GM06990 (cell line): Measurements from ENCODE around the gene PTTG1IP.

Experiments
- DNase-seq: peaks from one replicate; pipeline ENCODE4 v3.0.0-alpha.2; 2011; ENCODE audit not compliant: insufficient read length; ENCODE audit errors: extremely low read depth
- H3K27me3 ChIP-seq: replicated peaks from 2 replicates; pipeline ENCODE4 v1.6.0; 2011; ENCODE audit warnings: low read length; ENCODE audit not compliant: control insufficient read depth, insufficient read depth
- H3K36me3 ChIP-seq: 2 replicates; pipeline ENCODE4 v1.5.1; 2011; ENCODE audit warnings: low read length; ENCODE audit not compliant: control insufficient read depth, insufficient read depth
- H3K4me3 ChIP-seq: replicated peaks from 2 replicates; pipeline ENCODE4 v1.5.1; 2011; ENCODE audit warnings: low read depth, mild to moderate bottlenecking, control low read depth, low read length
- TF ChIP-seq, protein P1 (sequence below): IDR thresholded peaks from 2 replicates; pipeline ENCODE4 v1.5.1; 2011; ENCODE audit warnings: low read length, control low read depth, mild to moderate bottlenecking, inconsistent platforms; ENCODE audit not compliant: insufficient read depth, poor library complexity, severe bottlenecking

The PTTG1IP gene

DNA sequence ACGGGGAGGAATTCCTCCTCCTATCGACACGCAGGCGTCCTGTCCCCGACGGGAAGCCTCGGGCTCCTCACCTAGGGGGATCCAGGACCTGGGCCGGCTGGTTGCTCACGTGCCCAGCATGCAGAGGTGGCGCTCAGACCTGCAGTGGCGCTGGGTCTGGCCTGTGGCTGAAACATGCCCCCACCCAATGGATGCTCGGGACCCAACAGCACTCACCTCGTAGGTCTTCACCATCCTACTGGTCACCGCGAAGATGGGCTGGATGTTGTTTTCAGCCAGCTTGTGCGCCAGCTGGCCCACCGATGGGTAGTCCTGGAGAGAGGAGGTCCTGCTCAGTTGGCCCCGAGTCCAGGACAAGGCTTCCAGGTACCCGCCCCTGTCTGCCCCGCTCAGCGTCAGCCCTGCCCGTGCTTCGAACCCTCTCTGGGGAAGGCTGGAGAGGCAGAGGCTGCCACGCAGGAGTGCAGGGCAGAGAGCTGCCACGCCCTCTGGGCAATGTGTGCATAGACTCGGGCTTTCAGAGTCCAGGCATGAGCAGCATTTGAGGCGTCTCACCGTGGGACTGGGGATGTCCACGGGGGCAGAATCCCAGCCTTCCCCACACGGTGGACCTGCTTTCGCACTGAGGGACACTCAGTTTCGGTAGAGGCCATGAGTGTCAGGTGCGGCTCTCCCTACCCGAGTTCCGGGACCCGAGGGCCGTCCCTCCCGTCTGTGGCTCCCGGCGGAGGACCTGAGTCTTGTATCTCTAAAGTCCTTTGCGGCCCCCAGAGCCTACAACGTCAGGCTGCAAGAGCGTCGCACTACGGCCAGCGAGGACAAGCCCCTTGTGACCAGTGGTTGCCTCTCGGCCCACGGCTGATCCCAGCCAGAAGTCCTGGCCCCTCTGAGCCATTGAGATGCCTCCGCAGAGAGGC lies 25.6 kb upstream of the PTTG1IP start:
- no peak overlapping the region for H3K4me3 ChIP-seq
- TF ChIP-seq, protein P1, sequence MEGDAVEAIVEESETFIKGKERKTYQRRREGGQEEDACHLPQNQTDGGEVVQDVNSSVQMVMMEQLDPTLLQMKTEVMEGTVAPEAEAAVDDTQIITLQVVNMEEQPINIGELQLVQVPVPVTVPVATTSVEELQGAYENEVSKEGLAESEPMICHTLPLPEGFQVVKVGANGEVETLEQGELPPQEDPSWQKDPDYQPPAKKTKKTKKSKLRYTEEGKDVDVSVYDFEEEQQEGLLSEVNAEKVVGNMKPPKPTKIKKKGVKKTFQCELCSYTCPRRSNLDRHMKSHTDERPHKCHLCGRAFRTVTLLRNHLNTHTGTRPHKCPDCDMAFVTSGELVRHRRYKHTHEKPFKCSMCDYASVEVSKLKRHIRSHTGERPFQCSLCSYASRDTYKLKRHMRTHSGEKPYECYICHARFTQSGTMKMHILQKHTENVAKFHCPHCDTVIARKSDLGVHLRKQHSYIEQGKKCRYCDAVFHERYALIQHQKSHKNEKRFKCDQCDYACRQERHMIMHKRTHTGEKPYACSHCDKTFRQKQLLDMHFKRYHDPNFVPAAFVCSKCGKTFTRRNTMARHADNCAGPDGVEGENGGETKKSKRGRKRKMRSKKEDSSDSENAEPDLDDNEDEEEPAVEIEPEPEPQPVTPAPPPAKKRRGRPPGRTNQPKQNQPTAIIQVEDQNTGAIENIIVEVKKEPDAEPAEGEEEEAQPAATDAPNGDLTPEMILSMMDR = no peak
- H3K27me3 ChIP-seq = no peaks in the 10 kb centered on the region
- H3K36me3 ChIP-seq = peaks cover 51% of the 10 kb centered on the region
- DNase-seq = no peak

DNA sequence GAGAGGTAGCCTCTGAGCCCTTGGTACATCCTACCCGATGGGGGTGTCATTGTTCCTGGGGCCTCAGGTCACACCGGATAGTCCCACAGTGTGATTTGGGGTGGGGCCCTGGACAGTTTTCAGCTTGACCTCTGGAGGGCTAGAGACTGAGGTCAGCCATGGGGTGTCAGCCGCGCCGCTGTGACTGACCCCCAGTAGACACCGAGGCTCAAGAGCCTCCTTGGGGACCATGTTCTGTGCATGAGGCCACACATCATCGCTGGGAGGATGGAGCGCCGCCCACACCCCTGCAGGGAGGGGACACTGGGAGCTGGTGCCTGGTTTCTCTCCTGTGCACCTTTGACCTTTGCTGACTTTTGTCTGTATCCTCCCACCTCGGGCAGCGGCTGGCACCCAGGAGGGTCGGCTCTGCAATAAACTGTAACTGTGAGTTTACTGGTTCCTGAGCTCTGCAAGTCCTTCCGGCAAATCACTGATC lies 24.6 kb upstream of the PTTG1IP start:
- no peak for DNase-seq
- H3K36me3 ChIP-seq = peaks cover 42% of the 10 kb centered on the region
- H3K27me3 ChIP-seq = no peaks in the 10 kb centered on the region
- TF ChIP-seq, protein P1 = no peak
- no peak overlapping the region for H3K4me3 ChIP-seq

- TF ChIP-seq, protein P1 = no peak
- no peak overlapping the region for H3K4me3 ChIP-seq
- H3K36me3 ChIP-seq = peaks cover 37% of the 10 kb centered on the region
- H3K27me3 ChIP-seq = no peaks in the 10 kb centered on the region
- DNase-seq = no peak
Measured at GRCh38 chr21:44897326-44898010, 24.0 kb upstream of the PTTG1IP start.

DNA sequence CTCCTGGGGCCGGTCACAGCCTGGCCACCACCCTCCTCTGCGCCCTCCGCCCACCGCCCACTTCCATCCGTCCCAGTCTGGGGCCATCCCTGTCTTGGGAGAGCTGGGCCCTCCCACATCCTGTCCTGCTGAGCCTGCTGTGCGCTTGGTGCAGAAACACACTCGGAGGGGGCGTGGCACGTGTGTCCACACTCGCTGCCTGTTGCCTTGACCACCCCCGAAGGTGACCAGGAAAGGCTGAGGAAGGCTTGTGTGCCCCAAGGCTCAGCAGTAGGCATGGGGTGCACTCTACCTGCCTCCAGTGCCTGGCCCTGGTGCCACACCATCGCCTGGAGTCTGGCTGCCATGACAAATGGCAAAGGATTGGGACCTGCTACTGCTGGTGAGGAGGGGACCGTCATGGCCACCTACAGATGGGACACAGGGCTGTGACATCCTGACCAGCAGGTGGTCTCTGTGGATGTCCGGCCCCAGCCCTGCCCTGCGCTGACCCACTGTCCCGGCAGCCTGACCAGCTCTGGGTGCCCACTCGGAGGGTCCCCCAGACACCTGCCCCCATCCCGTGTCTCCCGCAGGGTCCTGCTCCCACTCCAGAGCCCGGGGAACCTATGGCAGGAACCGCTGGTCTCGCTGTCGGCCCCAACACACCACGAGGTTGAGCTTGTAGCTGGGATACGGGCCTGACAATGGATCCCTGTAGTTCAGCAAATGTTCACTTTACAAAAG lies 23.2 kb upstream of the PTTG1IP start:
- TF ChIP-seq, protein P1 = no peak
- peaks cover 29% of the 10 kb centered on the region for H3K36me3 ChIP-seq
- no peak overlapping the region for H3K4me3 ChIP-seq
- DNase-seq = no peak
- H3K27me3 ChIP-seq = no peaks in the 10 kb centered on the region

- Histone ChIP-seq H3K36me3 (peaks cover 26% of the 10 kb centered on the region), H3K27me3 (no peaks in the 10 kb centered on the region), H3K4me3 (no peak overlapping the region)
- no peak for DNase-seq
- TF ChIP-seq, protein P1 = no peak
Measured at GRCh38 chr21:44895859-44896258, 22.4 kb upstream of the PTTG1IP start.
